Left ventricle myocardium superior (tissue), 1 donor: ENCODE measurements around the gene CNOT1. TPM values are rescaled to one million over a fixed set of nuclear protein-coding genes. Genes with fewer than 3 reads are reported as not detected.
"Not testable (repeated sequence)": the region's sequence is repeated elsewhere in the genome, so short reads cannot be mapped to it uniquely, and the experiment has no call there.

ENCODE experiments used
- ATAC-seq: fragments of 200-7000 bp; cut with Tn5 transposase; one replicate; pipeline ENCODE4 v1.9.1; 2020; ENCODE audit warnings: mild to moderate bottlenecking, moderate library complexity
- DNase-seq: peaks from one replicate; pipeline ENCODE4 v3.0.0-alpha.2; 2020
- intact Hi-C: fragments of 100-400 bp; cut with micrococcal nuclease; formaldehyde crosslinking; loops from one replicate; pipeline ENCODE4 v1.11.0; 2022
- total RNA-seq: library from RNA; stranded (reverse); fragmentation: NEBNext Ultra II Directional; extraction: Animal tissue kit (Norgen Biotek cat#: 25700); gene quantifications from one replicate; pipeline ENCODE4 v1.2.1, GENCODE V29; 2021
- donor health status: DM: no; HTN: yes; CAD: no; lungs with severe emphysema.

Gene CNOT1
- total RNA-seq, 1 donor from 2014 or later, result 88.9 TPM

DNA sequence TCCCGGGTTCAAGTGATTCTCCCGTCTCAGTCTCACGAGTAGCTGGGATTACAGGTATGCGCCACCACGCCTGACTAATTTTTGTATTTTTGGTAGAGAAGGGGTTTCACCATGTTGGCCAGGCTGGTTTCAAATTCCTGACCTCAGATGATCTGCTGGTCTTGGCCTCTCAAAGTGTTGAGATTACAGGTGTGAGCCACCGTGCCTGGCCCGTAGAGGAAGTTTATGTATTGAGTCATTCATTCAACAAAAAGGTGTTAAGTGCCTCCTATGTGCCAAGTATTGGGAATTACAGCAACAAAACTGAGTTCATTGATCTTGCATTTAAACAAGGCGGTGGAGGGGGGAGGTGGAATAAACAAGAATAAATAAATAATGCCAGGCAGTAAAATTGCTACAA, 10.2 kb upstream of the CNOT1 start:
- no peak for DNase-seq
- intact Hi-C loops, result no loop called here

DNA sequence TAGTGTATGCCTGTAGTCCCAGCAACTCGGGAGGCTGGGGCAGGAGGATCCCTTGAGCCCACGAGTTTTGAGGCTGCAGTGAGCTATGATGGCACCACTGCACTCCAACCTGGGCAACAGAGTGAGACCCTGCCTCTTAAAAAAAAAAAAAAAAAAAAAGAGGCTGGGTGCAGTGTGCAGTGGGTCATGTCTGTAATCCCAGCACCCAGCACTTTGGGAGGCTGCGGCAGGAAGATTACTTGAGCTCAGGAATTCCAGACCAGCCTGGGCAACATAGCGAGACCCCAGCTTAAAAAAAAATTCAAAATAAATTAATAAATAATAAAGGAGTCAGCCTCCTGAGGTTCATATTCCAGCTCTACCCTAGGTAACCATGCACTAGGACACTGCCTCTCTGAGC, 9.6 kb upstream of the CNOT1 start:
- DNase-seq, result no peak
- intact Hi-C loops, result no loop called here
- no peak for ATAC-seq

More for the DNA sequence above, 10.2 kb upstream of the CNOT1 start:
- no peak for ATAC-seq

DNA sequence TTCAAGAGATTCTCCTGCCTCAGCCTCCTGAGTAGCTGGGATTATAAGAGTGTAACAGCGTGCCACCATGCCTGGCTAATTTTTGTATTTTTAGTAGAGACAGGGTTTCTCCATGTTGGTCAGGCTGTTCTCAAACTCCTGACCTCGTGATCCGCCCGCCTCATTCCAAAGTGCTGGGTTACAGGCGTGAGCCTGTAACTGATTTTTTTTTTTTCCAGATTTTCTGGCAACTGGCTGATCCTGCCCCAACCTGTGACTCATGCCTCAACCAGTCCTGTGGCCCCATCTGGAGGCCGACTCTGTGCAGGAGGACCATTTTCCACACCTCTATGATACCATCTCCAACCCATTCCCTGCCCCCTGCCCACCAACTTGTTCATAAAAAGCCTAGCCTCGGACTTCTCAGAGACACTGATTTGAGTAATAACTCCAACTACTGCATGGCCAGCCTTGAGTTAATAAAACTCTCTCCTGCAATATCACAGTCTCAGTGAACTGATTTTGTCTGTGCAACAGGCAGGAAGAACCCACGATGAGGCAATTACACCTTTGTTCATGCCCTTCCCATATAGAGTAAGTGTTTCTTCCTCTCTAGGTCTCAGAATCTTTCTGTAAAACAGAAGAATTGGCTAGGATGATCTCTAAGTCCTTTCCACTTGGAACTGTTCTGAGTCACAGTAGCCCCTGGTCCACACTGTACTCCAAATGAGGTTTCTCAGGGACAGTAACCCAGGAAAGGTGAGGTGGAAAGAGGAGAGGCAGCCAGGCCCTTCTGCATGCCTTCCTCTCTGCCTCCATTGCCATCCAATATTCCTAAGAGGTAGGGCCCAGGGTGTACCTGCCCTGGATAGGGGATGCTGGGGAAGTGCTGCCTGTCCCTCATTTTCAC, 8.8 kb upstream of the CNOT1 start:
- ATAC-seq (peak; percentile 88), DNase-seq (peak; percentile 58)
- intact Hi-C loops, result no loop called here

DNA sequence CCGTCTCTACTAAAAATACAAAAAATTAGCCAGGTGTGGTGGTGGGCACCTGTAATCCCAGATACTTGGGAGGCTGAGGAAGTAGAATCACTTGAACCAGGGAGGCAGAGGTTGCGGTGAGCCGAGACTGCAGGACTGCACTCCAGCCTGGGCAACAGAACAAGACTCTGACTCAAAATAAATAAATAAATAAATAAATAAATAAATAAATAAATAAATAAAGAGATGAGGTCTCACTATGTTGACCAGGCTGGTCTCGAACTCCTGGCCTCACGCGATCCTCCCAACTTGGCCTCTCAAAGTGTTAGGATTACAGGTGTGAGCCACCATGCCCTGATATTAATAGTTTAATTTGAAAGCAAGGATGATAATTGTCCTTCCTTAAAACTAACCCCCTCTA, 7.4 kb upstream of the CNOT1 start:
- ATAC-seq, intact Hi-C loops, DNase-seq: not testable (repeated sequence)

DNA sequence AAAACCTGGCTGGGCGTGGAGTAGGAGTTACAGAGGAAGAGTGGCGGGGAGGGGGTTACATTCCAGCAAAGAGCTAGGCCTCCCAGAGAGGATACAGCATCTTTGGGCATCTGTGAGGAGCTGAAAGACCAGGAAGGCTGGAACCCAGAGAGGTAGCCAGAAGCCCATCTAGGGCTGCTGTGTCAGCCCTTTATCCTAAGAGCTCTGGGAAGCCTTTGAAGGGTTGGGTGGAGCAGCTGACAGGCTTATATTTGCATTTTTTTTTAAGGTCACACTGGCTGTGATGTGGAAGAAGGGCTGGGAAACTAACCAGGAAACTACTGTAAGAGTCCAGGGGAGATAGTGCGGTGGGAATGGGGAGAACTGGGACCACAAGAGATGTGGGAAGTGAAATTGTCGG, 6.8 kb upstream of the CNOT1 start:
- DNase-seq, result no peak
- ATAC-seq, result no peak
- intact Hi-C loops, result no loop called here

DNA sequence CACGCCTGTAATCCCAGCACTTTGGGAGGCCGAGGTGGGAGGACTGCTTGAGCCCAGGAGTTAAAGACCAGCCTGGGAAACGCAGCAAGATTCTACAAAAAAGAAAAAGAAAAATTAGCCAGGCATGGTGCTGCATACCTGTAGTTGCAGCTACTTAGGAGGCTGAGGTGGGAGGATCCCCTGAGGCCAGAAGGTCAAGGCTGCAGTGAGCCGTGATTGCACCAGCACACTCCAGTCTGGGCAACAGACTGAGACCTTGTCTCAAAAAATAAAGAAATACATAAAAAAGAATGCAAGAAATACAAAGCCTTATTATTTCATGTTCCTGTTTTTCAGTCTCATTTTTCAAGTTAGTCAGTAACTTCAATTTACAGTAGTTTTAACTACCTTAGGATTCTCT, 5.9 kb upstream of the CNOT1 start:
- ATAC-seq (no peak), DNase-seq (no peak)
- intact Hi-C loops, result no loop called here

DNA sequence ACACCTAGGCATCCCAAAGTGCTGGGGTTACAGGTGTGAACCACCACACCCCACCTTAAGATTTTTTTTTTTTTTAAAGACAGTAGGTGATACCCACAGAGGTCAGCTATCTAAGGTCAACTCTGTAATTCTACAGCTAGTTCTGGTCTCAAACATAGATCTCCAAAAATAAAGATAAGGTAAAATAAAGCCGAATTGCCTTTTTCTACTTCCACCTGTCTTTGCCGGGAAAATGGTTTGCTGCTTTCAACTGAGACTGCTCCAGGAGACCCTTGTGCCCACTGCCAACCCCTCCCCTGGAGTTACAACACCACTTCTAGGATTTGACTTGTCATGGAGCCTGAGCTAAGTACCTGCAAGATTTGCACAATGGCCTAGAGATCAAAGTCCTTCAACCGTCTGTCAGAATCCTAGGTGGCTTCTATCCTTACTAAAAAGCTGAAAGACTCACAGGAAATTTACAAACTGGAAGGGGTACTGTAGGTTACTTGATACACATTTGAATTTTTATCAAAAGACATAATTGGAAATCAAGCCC, 4.7 kb upstream of the CNOT1 start:
- ATAC-seq, result no peak
- intact Hi-C loops, result no loop called here

DNA sequence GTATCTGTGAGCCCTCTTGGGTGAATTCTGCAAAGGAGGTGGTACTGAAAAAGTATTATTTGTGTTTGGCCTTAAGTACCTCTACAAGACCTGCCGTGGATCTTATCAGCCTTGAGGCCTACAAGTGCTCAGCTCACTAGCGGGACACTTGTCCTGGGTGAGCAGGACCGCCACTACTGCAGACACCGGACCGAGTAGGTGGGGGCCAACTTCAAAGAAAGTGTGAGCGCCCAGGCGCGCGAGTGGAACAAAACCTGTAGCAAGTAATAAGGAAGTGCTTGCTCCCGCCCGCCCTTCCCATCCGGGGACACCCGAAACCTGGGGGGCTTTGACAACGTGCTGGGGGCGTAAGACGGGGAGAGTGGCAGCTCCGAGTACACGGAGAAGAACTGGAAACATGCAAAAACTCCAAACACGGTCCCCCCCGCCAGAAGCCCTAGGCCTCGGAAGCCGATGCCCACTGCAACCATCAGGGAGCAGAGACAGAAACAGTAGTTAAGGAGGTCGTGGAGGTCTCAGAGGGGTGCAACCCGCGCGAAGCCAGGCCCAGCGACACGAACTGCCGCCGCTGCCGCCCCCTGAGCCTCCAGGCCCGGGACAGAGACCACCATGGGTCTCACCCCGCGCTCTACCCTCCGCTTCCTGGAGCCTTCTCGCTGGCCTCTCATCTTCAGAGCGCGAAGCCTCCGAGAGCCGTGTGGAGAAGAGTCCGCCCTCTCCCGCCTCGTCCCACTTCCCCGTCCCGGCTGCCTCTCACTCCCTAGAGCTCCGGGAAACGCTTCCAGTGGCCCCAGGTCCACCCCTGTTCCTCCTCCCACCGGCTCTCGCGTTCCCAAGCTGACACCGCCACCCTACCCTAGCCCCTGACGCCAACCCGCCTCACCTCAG, 537 bp downstream of the CNOT1 start:
- intact Hi-C loops, result no loop called here
- ATAC-seq (peak; percentile 47), DNase-seq (peak; percentile 62)

More for the DNA sequence above, 4.7 kb upstream of the CNOT1 start:
- no peak for DNase-seq

DNA sequence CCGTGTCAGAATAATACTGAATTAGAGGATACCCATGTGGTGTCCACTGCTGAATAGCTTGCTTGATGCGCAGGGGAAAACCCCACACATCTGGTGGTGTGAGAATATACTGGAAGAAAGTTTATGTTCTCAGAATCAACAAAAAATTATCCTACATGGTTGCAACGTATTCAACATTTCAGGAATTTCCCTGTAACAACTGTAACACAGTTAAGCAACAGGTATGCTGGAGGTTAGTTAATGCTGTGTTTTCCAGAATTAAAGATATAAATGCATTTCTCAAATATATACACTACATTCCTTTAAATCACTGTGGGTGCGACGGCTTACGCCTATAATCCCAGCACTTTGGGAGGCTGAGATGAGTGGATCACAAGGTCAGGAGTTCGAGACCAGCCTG, 5.4 kb downstream of the CNOT1 start:
- ATAC-seq (no peak), DNase-seq (no peak)
- intact Hi-C loops, result no loop called here

DNA sequence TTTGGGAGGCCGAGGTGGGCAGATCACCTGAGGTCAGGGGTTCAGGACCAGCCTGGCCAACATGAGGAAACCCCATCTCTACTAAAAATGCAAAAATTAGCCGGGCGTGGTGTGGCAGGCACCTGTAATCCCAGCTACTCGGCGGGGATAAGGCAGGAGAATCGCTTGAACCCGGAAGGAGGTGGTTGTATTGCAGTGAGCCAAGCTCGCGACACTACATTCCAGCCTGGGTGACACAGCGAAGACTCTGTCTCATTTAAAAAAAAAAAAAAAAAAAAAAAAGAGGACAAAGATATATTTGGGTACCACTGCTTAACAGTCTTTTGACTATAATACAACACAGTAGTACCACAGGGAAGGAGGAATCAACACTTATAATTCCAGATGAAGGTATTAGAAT, 9.2 kb downstream of the CNOT1 start:
- ATAC-seq (peak; percentile 25), DNase-seq (no peak)
- intact Hi-C loops, result no loop called here

DNA sequence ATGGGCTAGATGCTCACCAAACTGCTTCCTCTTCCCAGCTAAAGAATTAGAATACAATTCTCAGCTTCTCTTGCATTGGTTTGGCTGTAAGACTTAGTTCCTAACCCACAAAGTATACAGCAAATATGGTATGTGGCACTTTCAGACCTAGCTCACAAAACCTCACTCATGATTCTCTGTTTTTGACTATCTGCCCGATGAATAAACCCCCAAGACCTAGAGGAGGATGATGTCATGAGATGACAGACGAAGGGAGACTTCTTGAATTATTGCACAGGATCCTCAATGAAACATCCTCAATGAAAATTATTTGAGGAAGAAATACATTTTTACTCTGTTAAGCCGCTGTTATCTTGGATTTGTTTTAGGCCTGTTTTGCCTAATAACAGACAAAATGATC, 14.3 kb downstream of the CNOT1 start:
- no peak for DNase-seq
- no peak for ATAC-seq
- intact Hi-C loops, result no loop called here

DNA sequence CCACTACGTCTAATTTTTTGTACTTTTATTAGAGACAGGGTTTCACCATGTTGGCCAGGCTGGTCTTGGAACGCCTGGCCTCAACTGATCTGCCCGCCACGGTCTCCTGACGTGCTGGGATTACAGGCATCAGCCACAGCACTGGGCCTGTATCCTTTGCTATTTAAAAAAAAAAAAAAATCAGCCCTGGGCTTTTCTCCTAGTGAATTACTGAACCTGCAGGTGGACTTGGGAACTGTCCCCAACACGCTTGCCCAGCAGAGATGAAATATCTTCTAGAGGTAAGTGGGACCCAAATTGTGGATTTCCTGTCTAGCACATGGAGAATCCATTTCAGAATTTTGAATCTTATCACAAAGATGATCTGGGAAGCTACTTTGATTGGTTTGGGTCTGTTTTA, 14.8 kb downstream of the CNOT1 start:
- ATAC-seq, result no peak
- DNase-seq, result no peak
- intact Hi-C loops, result no loop called here

DNA sequence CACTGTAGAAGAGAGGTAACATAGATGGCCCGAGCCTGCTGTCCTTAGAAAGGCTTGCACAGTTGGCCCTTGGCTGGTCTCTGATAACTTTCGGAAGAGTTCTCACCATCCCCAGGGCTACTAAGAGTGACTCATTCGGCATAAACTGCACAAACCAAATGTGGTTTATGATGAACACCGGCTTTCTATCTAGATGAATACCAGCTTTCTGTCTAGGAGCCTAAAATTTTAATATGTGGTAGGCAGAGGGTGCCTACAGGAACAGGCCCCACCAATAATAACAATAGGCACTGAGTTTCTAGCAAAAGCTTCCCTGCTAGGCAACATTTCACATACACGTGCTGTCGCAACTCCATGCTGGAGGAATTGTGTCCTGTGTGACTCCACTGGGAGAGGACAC, 15.4 kb downstream of the CNOT1 start:
- ATAC-seq (no peak), DNase-seq (no peak)
- intact Hi-C loops, result no loop called here

DNA sequence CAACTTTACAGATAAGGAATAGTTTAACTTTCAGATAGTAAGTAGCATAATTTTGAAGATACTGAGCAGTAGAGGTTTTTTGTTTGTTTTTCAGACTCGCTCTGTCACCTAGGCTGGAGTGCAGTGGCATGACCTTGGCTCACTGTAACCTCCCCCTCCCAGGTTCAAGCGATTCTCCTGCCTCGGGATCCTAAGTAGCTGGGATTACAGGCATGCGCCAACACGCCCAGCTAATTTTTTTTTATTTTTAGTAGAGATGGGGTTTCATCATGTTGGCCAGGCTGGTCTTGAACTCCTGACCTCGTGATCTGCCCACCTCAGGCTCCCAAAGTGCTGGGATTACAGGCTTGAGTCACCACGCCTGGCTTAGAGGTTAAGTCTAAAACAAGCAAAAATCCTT, 16.7 kb downstream of the CNOT1 start:
- intact Hi-C loops, ATAC-seq, DNase-seq: not testable (repeated sequence)

DNA sequence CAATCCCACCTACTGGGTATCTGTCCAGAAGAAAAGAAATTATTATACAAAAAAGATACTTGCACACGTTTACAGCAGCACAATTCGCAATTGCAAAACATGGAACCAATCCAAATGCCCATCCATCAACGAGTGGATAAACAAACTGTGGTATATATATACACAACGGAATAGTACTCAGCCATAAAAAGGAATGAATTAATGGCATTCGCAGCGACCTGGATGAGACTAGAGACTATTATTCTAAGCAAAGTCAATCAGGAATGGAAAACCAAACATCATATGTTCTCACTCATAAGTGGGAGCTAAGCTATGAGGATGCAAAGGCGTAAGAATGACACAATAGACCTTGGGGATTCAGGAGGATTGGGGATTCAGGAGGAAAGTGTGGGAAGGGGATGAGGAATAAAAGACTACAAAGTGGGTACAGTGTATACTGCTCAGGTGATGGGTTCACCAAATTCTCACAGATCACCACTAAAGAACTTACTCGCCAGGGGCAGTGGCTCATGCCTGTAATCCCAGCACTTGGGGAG, 21.0 kb downstream of the CNOT1 start:
- DNase-seq, result no peak
- ATAC-seq, result no peak
- intact Hi-C loops, result no loop called here

DNA sequence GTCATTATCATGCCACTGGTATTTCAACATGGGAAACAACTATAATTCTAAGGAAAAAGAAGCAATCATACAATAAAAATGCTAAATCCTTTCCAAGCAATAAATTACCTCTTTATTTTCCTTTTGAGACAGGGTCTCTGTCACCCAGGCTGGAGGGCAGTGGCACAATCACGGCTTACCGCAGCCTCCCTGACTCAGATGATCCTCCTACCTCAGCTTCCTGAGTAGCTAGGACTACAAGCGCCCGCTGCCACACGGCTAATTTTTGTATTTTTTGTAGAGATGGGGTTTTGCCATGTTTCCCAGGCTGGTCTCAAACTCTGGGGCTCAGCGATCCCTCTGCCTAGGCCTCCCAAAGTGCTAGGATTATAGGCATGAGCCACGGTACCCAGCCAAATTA, 24.1 kb downstream of the CNOT1 start:
- ATAC-seq, result no peak
- no peak for DNase-seq
- intact Hi-C loops, result no loop called here

DNA sequence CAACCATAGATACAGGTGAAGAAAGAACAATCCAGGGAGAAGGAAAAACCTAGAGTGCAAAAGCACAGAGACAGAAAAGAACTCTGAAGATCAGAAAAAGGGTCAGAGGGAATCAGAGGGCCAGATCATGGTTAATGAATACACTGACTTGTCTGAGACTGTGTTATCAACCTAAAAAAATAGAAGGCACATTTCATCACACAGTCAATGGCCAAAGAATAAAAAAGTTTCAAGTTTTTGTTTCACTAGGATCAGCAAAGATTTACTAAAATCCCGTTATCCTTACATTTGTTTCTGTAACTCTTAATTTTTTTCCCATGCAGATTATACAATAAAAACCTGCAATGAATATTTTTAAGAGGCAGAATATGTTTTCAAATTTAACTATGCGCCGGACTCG, 38.5 kb downstream of the CNOT1 start:
- DNase-seq, result no peak
- intact Hi-C loops, result no loop called here
- no peak for ATAC-seq

DNA sequence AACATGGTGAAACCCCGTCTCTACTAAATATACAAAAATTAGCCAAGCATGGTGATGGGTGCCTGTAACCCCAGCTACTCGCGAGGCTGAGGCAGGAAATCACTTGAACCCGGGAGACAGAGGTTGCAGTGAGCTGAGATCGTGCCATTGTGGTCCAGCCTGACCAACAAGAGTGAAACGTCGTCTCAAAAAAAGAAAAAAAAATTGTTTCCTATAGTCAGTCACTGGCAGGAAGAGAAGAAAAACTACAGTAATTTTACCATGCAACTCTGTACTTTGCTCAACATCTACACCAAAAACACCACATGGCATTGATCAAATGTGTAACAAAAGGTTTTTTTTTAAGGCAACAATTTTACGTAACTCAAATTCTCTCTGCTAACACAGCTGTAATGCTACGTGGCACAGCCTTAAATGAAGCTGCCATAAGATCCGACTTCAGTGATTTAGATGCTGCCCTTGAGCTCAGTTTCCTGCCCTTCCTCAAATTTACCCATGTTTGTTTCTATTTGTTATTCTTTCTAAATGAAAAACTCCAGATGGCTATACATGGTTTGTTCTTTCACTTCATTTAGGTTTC, 40.2 kb downstream of the CNOT1 start:
- DNase-seq, result no peak
- no peak for ATAC-seq
- intact Hi-C loops, result no loop called here

DNA sequence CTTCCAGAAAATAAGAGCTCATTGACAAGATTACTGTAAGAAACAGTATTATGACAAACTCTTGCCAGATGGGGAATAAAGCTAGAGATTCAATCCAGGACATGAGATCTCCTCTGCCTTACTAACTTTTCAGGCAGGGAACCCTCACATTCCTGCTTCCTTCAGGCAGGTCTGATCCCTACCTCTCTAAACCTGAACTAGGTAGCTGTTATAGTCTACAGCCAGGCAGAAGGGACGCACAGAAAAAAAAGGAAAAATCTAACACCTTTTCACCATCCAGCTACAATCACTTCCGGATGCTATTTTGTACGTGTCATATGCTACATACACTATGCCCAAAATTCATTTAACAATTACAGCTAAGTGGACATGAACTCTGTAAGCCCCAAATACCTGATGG, 41.2 kb downstream of the CNOT1 start:
- no peak for DNase-seq
- intact Hi-C loops, result no loop called here
- ATAC-seq, result no peak
